ENCODE results near the gene AP2B1.

Gene AP2B1

DNA sequence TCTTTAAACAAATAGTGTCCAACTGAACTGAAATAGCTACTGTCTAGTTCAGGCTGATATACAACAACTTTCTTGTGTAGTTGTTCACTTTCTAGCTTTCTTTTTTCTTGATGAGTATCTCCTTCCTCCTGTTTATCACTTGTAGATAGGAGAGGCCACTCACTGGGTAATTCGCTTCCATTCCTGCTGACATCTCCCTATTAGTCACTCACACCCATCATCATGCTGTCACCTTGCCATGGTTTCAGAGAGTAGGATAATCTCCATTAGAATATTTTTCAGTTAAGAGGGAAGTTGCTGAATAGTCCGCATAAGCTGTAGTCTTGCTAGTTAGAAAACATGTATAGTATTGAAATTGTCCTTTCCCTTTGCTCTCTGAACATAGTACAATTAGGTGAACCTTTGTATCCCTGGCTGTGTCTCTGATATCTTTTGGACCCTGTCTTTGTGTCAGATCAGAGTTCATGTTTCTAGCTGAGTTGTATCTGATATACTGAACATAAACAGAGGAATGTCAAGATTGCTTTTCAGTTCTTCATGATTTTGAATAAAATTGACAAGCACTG lies 79.9 kb downstream of the AP2B1 start:
- DNase-seq (ENCODE audit: low read depth), result no peak
- no peak overlapping the region for H3K4me3 ChIP-seq (ENCODE audit: low read depth, low read length)

GRCh38 chr17:35668802-35669201 lies 81.7 kb downstream of the AP2B1 start:
- H3K4me3 ChIP-seq (ENCODE audit: low read depth, low read length), result no peak overlapping the region
- no peak for TF ChIP-seq CTCF (IDR thresholded peaks at IDR 0.05; ENCODE audit: control insufficient read depth, extremely low read depth, insufficient read depth)
- DNase-seq (ENCODE audit: low read depth), result no peak

More for the DNA sequence above, 79.9 kb downstream of the AP2B1 start:
- no peak for TF ChIP-seq CTCF (IDR thresholded peaks at IDR 0.05; ENCODE audit: control insufficient read depth, extremely low read depth, insufficient read depth)

DNA sequence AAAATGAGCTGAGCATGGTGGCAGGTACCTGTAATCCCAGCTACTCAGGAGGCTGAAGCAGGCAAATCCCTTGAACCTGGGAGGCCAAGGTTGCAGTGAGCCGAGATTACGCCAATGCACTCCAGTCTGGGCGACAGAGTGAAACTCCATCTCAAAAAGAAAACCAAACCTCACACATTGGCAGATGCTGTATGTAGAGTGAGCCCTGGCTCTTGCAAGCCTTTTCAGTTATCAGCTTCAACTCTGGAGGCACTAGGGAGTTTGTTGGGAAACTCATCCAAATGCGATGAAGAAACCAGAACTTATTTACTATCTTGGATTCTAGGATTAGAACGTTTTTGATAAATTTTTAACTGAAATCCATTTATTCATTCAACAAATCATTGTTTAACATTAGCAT lies 87.4 kb downstream of the AP2B1 start:
- H3K4me3 ChIP-seq (ENCODE audit: low read depth, low read length), result no peak overlapping the region
- TF ChIP-seq CTCF (IDR thresholded peaks at IDR 0.05; ENCODE audit: control insufficient read depth, extremely low read depth, insufficient read depth), result no peak
- DNase-seq (ENCODE audit: low read depth), result no peak

DNA sequence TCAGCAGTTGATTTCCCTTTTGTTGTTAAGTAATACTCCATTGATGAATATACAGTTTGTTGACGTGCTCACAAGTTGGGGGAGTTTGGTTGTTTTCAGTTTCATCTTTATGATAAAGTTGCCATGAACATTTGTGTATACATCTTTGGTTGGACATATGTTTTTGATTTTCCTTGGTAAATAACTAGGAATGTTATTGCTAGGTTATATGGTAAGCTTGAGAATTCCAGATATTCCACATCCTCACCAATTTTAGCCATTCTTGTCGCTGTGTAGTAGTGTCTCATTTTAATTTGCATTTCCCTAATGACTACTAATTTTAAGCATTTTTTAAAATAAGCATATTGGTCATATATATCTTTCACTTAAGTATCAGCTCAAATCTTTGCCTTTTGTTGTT lies 89.3 kb downstream of the AP2B1 start:
- TF ChIP-seq CTCF (IDR thresholded peaks at IDR 0.05; ENCODE audit: control insufficient read depth, extremely low read depth, insufficient read depth), result no peak
- DNase-seq (ENCODE audit: low read depth), result no peak
- H3K4me3 ChIP-seq (ENCODE audit: low read depth, low read length), result no peak overlapping the region

DNA sequence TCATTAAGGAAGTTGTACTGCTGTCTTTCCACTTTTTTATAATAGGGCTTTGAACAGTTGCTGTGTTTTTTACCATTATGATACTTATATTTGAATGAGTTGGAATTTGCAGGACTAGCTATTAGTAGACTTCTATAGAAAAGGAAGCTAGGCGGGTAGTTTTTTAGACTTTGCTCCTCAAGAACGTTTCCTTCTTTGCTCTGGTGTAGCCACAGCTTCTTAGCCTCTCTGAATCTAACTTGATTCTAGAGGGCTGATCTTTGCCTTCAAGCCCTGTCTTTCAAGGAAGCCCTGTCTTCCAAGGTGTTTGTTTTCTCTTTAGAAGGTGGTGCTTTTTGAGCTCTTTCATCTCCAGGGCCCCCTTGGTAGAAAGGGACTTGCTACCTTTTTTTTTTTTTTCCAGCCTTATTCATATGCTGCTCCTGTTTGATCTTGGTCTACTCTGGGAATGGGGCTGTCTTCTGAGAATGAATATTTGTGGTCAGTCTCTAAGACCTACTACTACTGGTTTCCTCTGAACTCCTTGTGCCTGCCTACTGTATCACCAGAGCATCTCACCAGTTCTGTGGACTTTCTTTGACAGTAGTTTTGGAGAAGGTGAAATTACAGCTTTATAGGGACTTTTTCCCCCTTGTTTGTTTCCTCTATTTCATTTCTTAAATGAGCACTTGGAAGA lies 92.0 kb downstream of the AP2B1 start:
- no peak for DNase-seq (ENCODE audit: low read depth)
- no peak for TF ChIP-seq CTCF (IDR thresholded peaks at IDR 0.05; ENCODE audit: control insufficient read depth, extremely low read depth, insufficient read depth)
- H3K4me3 ChIP-seq (ENCODE audit: low read depth, low read length), result no peak overlapping the region

GRCh38 chr17:35683591-35683990 lies 96.5 kb downstream of the AP2B1 start:
- TF ChIP-seq CTCF (IDR thresholded peaks at IDR 0.05; ENCODE audit: control insufficient read depth, extremely low read depth, insufficient read depth), result no peak
- H3K4me3 ChIP-seq (ENCODE audit: low read depth, low read length), result no peak overlapping the region
- DNase-seq (ENCODE audit: low read depth), result no peak
